ENCODE measurements around the gene SLC35F3. TPM values are rescaled to one million over a fixed set of nuclear protein-coding genes. Genes with fewer than 3 reads are reported as not detected.
"Not testable (repeated sequence)": the region's sequence is repeated elsewhere in the genome, so short reads cannot be mapped to it uniquely, and the experiment has no call there.

SLC35F3 gene
- polyA plus RNA-seq, 3 donors from 2014 or later = not detected

DNA sequence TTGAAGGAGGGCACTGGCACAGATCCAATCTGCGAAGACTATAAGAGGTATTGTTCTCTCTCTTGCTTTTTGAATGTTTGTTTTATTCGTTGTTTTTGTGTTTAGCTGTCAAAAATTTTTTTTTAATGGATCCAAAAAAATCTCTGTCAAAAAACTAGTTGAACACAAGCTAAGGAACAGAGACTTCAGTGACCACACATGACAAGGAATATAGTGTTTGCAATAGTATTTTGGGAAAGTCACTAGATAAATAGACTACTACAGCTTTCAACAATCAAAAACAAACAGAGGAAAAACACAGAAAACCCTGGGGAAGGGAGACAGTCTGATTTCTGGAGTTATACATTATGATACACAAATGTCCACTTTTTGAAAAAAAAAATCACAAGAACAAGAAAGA, 431.9 kb downstream of the SLC35F3 start:
- no peak overlapping the region for H3K27ac Mint-ChIP-seq

DNA sequence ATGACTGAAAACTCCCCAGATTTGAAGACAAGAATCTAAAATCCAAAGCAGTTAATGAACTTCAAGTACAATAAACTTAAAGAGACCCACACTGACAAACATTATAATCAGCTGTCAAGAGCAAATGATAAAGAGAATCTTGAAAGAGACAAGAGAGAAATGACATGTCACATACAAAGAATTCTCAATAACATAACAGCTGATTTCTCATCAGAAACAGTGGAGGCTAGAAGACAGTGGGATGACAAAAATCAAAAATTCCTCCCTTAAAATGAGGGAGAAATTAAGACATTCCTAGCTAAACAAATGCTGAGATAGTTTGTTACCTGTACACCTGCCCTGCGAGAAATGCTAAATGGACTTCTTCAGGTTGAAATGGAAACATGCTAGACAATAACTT, 432.8 kb downstream of the SLC35F3 start:
- Mint-ChIP-seq H3K27ac (no peak overlapping the region), H3K9me3 (peaks cover 4 to 27% (median 15%) of the 10 kb centered on the region in 6 donors)
- no peak for DNase-seq

More for the DNA sequence above, 431.9 kb downstream of the SLC35F3 start:
- peaks cover 9 to 12% (median 10%) of the 10 kb centered on the region in 3 donors for H3K36me3 Mint-ChIP-seq
- H3K9me3 Mint-ChIP-seq = peaks cover 4 to 27% (median 15%) of the 10 kb centered on the region in 6 donors
- no peak for DNase-seq
- peaks cover 5 to 25% (median 10%) of the 10 kb centered on the region in 3 donors for H3K27me3 Mint-ChIP-seq (ENCODE audit: low read depth in 3 of 3)
- H3K4me3 Mint-ChIP-seq = no peak overlapping the region
- H3K4me1 Mint-ChIP-seq = no peaks in the 10 kb centered on the region

DNA sequence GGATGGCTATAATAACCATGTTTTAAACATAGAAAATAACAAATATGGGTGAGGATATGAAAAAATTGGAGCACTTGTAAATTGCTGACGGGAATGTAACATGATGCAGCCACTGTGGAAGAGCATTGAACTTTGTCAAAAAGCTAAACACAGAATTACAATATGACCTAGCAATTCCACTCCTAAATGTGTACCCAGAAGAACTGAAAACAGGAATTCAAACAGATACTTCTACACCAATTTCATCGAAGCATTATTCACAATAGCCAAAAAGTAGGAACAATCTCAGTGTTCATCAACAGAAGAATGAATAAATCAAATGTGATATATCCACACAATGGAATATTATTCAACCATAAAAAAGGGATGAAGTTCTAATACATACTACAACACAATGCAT, 436.1 kb downstream of the SLC35F3 start:
- DNase-seq = no peak
- H3K4me1 Mint-ChIP-seq = no peaks in the 10 kb centered on the region
- H3K36me3 Mint-ChIP-seq = peaks cover 5 to 12% (median 10%) of the 10 kb centered on the region in 3 donors
- H3K27me3 Mint-ChIP-seq (ENCODE audit: low read depth in 3 of 3) = peaks cover 3 to 13% (median 8%) of the 10 kb centered on the region in 3 donors
- peaks cover 2 to 27% (median 15%) of the 10 kb centered on the region in 6 donors for H3K9me3 Mint-ChIP-seq
- no peak overlapping the region for H3K27ac Mint-ChIP-seq
- H3K4me3 Mint-ChIP-seq = no peak overlapping the region

More for the DNA sequence above, 432.8 kb downstream of the SLC35F3 start:
- H3K36me3 Mint-ChIP-seq = peaks cover 9 to 12% (median 10%) of the 10 kb centered on the region in 3 donors
- no peak overlapping the region for H3K4me3 Mint-ChIP-seq
- peaks cover 3 to 21% (median 8%) of the 10 kb centered on the region in 3 donors for H3K27me3 Mint-ChIP-seq (ENCODE audit: low read depth in 3 of 3)
- no peaks in the 10 kb centered on the region for H3K4me1 Mint-ChIP-seq

DNA sequence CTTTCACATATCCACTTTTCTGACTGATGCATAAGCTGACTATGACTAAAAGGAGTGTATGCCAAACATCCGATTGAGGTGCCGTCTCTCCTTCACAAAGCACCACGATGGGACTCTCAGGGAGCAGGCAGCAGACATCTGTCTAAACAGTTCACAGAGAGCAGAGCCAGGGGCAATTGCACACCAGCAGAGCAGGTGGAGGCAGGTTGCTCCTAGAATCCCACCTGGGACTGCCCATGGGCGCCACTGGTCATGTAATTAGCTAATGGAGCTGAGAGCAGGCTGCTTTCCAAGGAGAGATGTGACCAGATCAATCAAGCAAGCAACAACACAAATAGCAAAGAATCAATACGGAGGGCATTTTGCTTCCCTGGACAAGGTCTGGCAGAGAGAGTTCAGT, 438.3 kb downstream of the SLC35F3 start:
- Mint-ChIP-seq H3K4me1 (no peaks in the 10 kb centered on the region), H3K27me3 (ENCODE audit: low read depth in 3 of 3) (peaks cover 3 to 6% (median 4%) of the 10 kb centered on the region in 3 donors), H3K36me3 (no peaks in the 10 kb centered on the region), H3K4me3 (no peak overlapping the region), H3K27ac (no peak overlapping the region), H3K9me3 (peaks cover 0 to 6% (median 1%) of the 10 kb centered on the region in 6 donors)
- no peak for DNase-seq

DNA sequence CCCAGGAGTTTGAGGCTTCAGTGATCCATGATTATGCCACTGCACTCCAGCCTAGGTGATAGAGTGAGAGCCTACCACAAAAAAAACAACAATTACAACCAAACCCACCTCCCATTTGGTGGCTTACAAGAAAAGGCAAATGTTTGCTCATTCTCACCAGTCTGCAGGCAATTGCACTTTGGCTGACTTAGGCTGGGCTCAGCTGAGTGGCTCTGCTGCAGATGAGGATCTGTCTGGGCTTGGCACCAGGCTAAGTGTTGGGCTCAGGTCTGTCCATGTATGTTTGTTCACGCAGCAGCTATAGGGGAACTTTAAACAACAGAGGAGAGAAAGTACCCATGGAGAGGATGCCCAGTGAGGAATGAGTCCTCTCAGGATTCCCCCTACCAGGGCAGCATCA, 440.8 kb downstream of the SLC35F3 start:
- Mint-ChIP-seq H3K9me3 (no peaks in the 10 kb centered on the region), H3K36me3 (no peaks in the 10 kb centered on the region), H3K27ac (no peak overlapping the region), H3K4me1 (no peaks in the 10 kb centered on the region), H3K4me3 (no peak overlapping the region), H3K27me3 (ENCODE audit: low read depth in 3 of 3) (peaks cover 0 to 11% (median 4%) of the 10 kb centered on the region in 3 donors)
- DNase-seq = no peak

DNA sequence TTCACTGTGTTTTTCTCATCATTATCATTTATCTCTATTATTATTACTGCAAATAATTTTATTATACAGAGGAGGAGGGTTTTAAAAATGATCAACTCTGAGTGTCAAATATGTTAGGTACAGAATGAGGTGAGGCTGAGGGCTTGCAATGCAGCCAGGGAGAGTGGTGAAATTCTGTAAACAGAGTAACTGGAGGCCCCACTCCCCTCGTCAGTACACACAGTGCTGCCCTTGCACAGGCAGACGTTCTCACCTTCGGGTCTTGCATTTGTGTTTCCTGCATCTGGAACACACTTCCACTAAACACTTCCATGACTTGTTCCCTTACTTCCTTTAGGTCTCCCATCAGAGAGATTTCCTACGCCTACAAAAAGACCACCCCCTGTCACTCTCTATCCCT, 444.5 kb downstream of the SLC35F3 start:
- H3K4me3 Mint-ChIP-seq = no peak overlapping the region
- no peaks in the 10 kb centered on the region for H3K36me3 Mint-ChIP-seq
- no peak for DNase-seq
- H3K9me3 Mint-ChIP-seq = no peaks in the 10 kb centered on the region
- H3K4me1 Mint-ChIP-seq = no peaks in the 10 kb centered on the region
- H3K27ac Mint-ChIP-seq = no peak overlapping the region
- H3K27me3 Mint-ChIP-seq (ENCODE audit: low read depth in 3 of 3) = peaks cover 0 to 9% (median 9%) of the 10 kb centered on the region in 3 donors

DNA sequence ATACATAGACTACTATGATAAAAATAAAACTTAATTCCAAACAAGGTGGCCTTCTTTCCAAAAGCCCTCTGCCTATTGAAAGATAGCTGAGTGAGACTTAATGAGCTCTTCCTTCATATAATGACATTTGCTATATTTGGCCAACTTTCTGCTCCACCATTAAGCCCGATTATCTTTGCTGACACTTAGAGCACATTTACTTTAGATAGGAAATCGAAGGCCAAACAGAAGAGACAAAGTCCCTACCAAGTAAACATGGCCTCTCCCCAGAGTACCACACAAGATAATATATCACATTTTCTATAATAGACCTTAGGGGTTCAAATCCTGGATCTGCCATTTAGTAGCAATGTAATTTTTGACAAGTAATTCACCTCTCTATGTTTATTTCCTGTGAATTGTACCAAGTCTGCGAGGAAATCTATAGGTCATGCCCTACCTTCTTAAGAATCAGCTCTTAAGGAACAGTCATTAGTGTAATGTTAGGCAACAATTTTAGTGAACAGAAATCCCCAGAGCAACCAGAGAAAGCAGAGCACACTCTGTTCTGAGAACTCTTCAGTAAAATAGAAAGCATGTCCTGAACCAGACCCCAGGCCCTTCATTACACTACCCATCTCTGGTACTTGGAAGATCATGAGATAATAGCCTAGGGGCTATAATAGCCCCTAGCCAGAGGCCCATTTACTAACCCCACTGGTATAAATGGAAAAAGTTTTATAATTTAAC, 451.5 kb downstream of the SLC35F3 start:
- Mint-ChIP-seq H3K4me3 (peak overlapping the region; percentile 14 to 84 (median 79)), H3K27ac (no peak overlapping the region), H3K9me3 (no peaks in the 10 kb centered on the region), H3K36me3 (peaks cover 0 to 3% (median 0%) of the 10 kb centered on the region in 3 donors), H3K27me3 (ENCODE audit: low read depth in 3 of 3) (peaks cover 1 to 11% (median 8%) of the 10 kb centered on the region in 3 donors), H3K4me1 (peaks cover 0 to 10% of the 10 kb centered on the region in 2 donors)
- no peak for DNase-seq

DNA sequence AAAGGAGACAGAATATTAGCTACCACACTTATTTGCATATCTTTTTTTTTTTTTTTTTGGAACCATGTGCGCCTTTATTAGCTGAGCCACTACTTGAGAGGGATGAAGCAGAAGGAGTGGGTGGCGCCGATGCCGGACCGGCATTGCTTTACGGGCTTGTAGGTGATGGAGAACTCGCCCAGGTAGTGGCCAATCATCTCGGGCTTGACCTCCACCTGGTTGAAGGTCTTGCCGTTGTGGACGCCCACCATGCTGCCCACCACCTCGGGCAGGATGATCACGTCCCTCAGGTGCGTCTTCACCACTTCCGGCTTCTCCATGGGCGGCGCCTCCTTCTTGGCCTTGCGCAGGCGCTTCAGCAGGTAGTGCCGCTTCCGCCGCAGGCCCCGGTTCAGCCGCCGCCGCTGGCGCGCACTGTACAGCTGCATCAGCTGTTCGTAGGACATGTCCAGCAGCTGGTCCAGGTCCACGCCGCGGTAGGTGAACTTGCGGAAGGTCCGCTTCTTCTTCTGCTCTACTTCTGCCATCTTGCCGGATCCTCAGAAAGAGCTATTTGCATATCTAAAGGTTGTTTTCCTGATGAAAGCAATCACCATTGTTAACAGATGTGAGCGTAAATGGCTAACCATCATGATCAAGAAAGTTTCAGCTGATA, 452.3 kb downstream of the SLC35F3 start:
- Mint-ChIP-seq H3K4me3 (peak overlapping the region; percentile 60 to 84 (median 81)), H3K27ac (peak overlapping the region in 3 of 6 donors; percentile 44 to 85 (median 76)), H3K27me3 (ENCODE audit: low read depth in 3 of 3) (peaks cover 3 to 11% (median 10%) of the 10 kb centered on the region in 3 donors)
- H3K4me1 Mint-ChIP-seq, H3K9me3 Mint-ChIP-seq, H3K36me3 Mint-ChIP-seq: not testable (repeated sequence)
- DNase-seq = peak; percentile 23 to 39 (median 35)

DNA sequence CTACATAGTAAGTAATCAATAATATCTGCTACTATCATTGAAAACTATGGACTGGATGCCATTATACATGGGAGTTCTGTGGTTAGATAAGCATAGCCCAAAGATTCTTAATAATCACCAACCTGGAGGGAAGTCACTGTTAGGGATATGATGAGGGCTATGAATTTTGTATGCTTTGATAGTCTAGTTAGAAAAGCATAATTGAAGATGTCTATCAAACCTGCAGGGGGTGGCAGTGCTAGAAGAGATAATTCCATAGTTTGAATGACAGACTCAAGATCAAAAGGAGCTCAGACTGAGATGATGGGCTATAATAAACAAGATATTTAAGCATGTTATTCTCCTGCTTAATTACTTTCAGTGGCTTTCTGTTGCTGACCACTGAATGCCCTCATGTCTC, 453.4 kb downstream of the SLC35F3 start:
- no peak for DNase-seq
- Mint-ChIP-seq H3K4me1 (peaks cover 0 to 10% of the 10 kb centered on the region in 2 donors), H3K36me3 (peaks cover 0 to 3% (median 0%) of the 10 kb centered on the region in 3 donors), H3K4me3 (peak overlapping the region in 4 of 5 donors; percentile 29 to 84 (median 82)), H3K9me3 (no peaks in the 10 kb centered on the region), H3K27ac (no peak overlapping the region), H3K27me3 (ENCODE audit: low read depth in 3 of 3) (peaks cover 3 to 10% (median 8%) of the 10 kb centered on the region in 3 donors)

DNA sequence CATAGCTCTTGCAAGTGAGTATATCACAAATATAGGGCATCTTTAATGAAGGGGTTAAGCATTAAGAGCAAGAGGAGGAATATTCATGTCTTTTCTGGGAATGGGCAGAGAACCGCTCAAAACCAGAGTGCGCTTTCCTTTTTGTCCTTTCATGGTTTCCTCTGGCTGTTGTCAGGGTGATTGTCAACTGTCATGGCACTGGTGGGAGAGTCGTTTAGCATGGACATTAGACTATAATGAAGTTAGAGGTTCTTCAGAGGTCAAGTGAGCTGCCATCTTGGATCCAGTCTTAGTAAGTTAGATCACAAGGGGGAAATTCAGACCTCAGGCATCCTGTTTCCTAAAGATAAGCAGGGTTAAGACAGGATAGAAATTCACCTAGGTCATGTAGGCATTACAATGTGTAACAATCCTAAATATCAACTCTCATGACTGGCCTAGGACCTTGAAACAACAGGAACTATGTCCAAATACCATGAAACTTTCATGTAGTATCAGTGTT, 456.7 kb downstream of the SLC35F3 start:
- Mint-ChIP-seq H3K4me1 (peaks cover 0 to 10% of the 10 kb centered on the region in 2 donors), H3K9me3 (no peaks in the 10 kb centered on the region), H3K4me3 (no peak overlapping the region), H3K27me3 (ENCODE audit: low read depth in 3 of 3) (peaks cover 3 to 10% (median 4%) of the 10 kb centered on the region in 3 donors), H3K36me3 (peaks cover 0 to 3% (median 0%) of the 10 kb centered on the region in 3 donors), H3K27ac (no peak overlapping the region)
- no peak for DNase-seq

DNA sequence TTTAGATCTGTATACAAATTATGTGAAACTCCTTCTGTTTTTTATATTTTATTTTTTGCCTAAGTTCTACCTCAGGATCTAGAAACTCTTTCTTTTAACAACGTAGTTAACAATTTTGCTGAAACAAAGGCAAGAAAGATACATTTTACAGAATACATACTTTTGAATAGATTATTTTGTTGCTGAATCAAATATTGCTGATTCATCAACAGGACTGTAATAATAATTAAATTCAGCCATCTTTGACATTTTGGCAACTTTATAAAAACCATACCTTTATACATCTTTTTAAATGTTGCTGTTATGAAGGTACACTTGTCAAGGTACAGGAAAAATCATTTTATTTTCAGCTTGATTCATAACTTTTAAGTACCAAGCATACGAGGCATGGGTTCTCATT, 458.1 kb downstream of the SLC35F3 start:
- H3K27me3 Mint-ChIP-seq (ENCODE audit: low read depth in 3 of 3) = peaks cover 3 to 9% (median 4%) of the 10 kb centered on the region in 3 donors
- peaks cover 0 to 3% (median 0%) of the 10 kb centered on the region in 3 donors for H3K36me3 Mint-ChIP-seq

DNA sequence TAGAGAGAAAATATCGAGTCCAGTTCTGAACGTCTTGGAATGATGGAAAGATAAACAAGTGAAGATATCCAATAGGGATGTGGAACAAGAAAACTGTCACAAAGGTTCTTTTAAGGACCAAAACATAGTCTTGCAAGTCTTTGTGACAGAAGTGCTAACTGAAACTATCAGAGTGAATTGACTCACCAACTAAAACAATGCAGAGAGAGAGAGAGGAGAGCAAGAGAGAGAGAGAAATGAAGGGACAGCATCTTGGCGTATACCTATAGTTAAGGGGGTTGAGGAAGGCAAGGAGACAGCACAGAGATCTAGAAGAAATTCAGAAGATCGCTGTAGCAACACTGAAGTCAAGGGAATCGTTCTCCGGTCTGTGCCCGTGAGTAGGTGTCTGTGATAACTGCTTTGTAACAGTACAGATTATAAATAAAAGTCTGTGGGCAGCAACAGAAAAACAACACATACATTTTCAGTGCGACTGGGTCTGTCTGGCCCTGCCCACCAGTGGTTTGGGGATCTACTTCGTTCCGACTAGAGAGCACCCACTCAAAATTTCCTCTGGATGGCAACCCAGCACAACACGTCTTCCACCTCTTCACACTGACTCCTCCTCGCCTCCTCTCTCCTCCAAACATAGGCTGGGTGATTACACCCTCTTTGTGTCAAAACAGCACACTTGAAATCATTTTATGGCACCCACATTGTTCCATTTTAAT, 464.0 kb downstream of the SLC35F3 start:
- Mint-ChIP-seq H3K9me3 (no peaks in the 10 kb centered on the region), H3K36me3 (no peaks in the 10 kb centered on the region), H3K27me3 (ENCODE audit: low read depth in 3 of 3) (peaks cover 5 to 10% (median 5%) of the 10 kb centered on the region in 3 donors), H3K4me3 (no peak overlapping the region), H3K4me1 (peaks cover 14 to 17% of the 10 kb centered on the region in 2 donors), H3K27ac (no peak overlapping the region)
- DNase-seq = no peak

More for the DNA sequence above, 458.1 kb downstream of the SLC35F3 start:
- no peak for DNase-seq
- peaks cover 0 to 2% of the 10 kb centered on the region in 2 donors for H3K4me1 Mint-ChIP-seq
- H3K27ac Mint-ChIP-seq = no peak overlapping the region
- H3K4me3 Mint-ChIP-seq = no peak overlapping the region
- H3K9me3 Mint-ChIP-seq = no peaks in the 10 kb centered on the region

DNA sequence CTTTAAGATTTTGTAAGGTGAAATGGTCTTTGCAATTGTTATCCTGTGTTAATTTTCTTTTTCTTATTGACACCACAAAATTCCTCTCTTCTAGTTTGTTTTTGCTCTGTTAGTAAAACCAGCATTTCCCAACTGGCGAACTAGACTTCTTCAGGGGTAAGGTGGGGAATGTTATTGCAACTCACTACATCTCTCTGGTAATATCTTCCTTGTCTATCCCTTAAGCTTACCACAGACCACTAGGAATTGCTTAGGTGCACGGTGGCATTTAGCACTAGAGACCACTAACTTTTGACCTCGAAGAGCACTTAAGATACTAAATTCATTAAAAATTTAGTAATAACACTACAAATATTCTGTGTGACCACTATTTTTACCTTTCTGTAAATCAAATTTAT, 464.6 kb downstream of the SLC35F3 start:
- DNase-seq = no peak
- peaks cover 7 to 13% (median 8%) of the 10 kb centered on the region in 3 donors for H3K27me3 Mint-ChIP-seq (ENCODE audit: low read depth in 3 of 3)
- H3K36me3 Mint-ChIP-seq = no peaks in the 10 kb centered on the region
- H3K27ac Mint-ChIP-seq = no peak overlapping the region
- peaks cover 19 to 23% of the 10 kb centered on the region in 2 donors for H3K4me1 Mint-ChIP-seq
- no peaks in the 10 kb centered on the region for H3K9me3 Mint-ChIP-seq
- H3K4me3 Mint-ChIP-seq = no peak overlapping the region

Data from immature natural killer cell (primary cell).